GM12878 (cell line): ENCODE results near the gene HCN3. TPM values are rescaled to one million over a fixed set of nuclear protein-coding genes. Genes with fewer than 3 reads are reported as not detected.

Source experiments
- BACH1 ChIP-seq: fragments of 450-650 bp; IDR thresholded peaks from 2 replicates; pipeline ENCODE4 v1.6.1; 2017; ENCODE audit warnings: mild to moderate bottlenecking, borderline replicate concordance
- CBX5 ChIP-seq: sonication (generic); IDR thresholded peaks from 2 replicates; pipeline ENCODE4 v1.6.1; 2016; ENCODE audit warnings: low read depth, moderate library complexity, mild to moderate bottlenecking, inconsistent platforms
- CHD4 ChIP-seq: fragments of 200-600 bp; sonication (generic); IDR thresholded peaks from 2 replicates; pipeline ENCODE4 v1.6.1; 2016; ENCODE audit warnings: mild to moderate bottlenecking
- HDAC2 ChIP-seq: fragments of 200-600 bp; sonication (generic); IDR thresholded peaks from 2 replicates; pipeline ENCODE4 v1.6.1; 2017
- IKZF2 ChIP-seq, 2 experiments: fragments of 450-650 bp; IDR thresholded peaks; 2 replicates each; pipeline ENCODE4 v1.6.1; 2017; ENCODE audit warnings: mild to moderate bottlenecking in 2 of 2, moderate library complexity in 2 of 2
- KAT2A ChIP-seq: conservative IDR thresholded peaks from 2 replicates; pipeline ENCODE4 v1.6.1; 2011; ENCODE audit warnings: low read depth, low read length; ENCODE audit not compliant: control insufficient read depth
- KDM1A ChIP-seq: fragments of 200-600 bp; sonication (generic); IDR thresholded peaks from 2 replicates; pipeline ENCODE4 v1.6.1; 2016; ENCODE audit warnings: borderline replicate concordance
- LARP7 ChIP-seq: fragments of 450-650 bp; IDR thresholded peaks from 2 replicates; pipeline ENCODE4 v1.6.1; 2017; ENCODE audit warnings: mild to moderate bottlenecking
- NFYA ChIP-seq: IDR thresholded peaks from 2 replicates; pipeline ENCODE4 v1.6.1; 2011; ENCODE audit warnings: low read depth, mild to moderate bottlenecking, low read length, improper control_type of control experiment, borderline replicate concordance
- PAX5 ChIP-seq: IDR thresholded peaks from 2 replicates; pipeline ENCODE4 v1.6.1; 2011; ENCODE audit warnings: low read depth, low read length, borderline replicate concordance
- RELB ChIP-seq: fragments of 450-650 bp; IDR thresholded peaks from 2 replicates; pipeline ENCODE4 v1.6.1; 2017; ENCODE audit warnings: low read depth, mild to moderate bottlenecking, moderate library complexity
- SIN3A ChIP-seq: IDR thresholded peaks from 2 replicates; pipeline ENCODE4 v1.6.1; 2012; ENCODE audit warnings: low read depth, low read length, improper control_type of control experiment
- SMARCA5 ChIP-seq: fragments of 450-650 bp; IDR thresholded peaks from 2 replicates; pipeline ENCODE4 v1.6.1; 2017; ENCODE audit warnings: mild to moderate bottlenecking
- SRF ChIP-seq, 2 experiments: IDR thresholded peaks; 2 replicates each; pipeline ENCODE4 v1.6.1; 2011; ENCODE audit warnings: low read depth in 2 of 2, low read length in 2 of 2, mild to moderate bottlenecking in 1 of 2, moderate library complexity in 1 of 2
- STAT3 ChIP-seq: IDR thresholded peaks from 2 replicates; pipeline ENCODE4 v1.6.1; 2011; ENCODE audit warnings: low read depth, low read length, improper control_type of control experiment
- SUZ12 ChIP-seq: fragments of 200-600 bp; sonication (generic); IDR thresholded peaks from one replicate; pipeline ENCODE4 v1.6.1; 2018; ENCODE audit warnings: antibody characterized with exemption, mild to moderate bottlenecking; ENCODE audit not compliant: unreplicated experiment
- YBX1 ChIP-seq: fragments of 450-650 bp; IDR thresholded peaks from 2 replicates; pipeline ENCODE4 v1.6.1; 2016; ENCODE audit warnings: antibody characterized with exemption
- ZBTB33 ChIP-seq: fragments of 450-650 bp; IDR thresholded peaks from 2 replicates; pipeline ENCODE4 v1.6.1; 2017; ENCODE audit warnings: mild to moderate bottlenecking
- ZNF274 ChIP-seq: IDR thresholded peaks from one replicate; pipeline ENCODE4 v1.8.0; 2011; ENCODE audit not compliant: insufficient read length, insufficient read depth
- ZNF384 ChIP-seq: IDR thresholded peaks from 2 replicates; pipeline ENCODE4 v1.6.1; 2012; ENCODE audit warnings: low read depth, mild to moderate bottlenecking, low read length, improper control_type of control experiment, borderline replicate concordance
- polyA plus RNA-seq, 11 experiments: library from polyadenylated mRNA; depleted of rRNA in 4 of 11; unstranded in 6 of 11; stranded (reverse) in 5 of 11; fragments of >200 nt; fragmentation: Nextera tagmentation in 4 of 11; fragmentation: Illumina TruSeq in 1 of 11; extraction: Ambion mirVana in 4 of 11; extraction: Trizol in 1 of 11; gene quantifications; 1 replicate in 1 of 11; 2 replicates in 10 of 11; pipeline versions ENCODE4 v1.2.1 to v1.2.3, GENCODE V29; 2011 to 2016; ENCODE audit warnings: inconsistent platforms in 2 of 11, missing spikeins in 2 of 11, low read depth in 1 of 11
- total RNA-seq, 4 experiments: library from RNA; depleted of rRNA in 3 of 4; stranded (reverse); fragments of >200 nt in 3 of 4; fragmentation: Illumina TruSeq in 1 of 4; extraction: Trizol in 1 of 4; gene quantifications; 2 replicates each; pipeline versions ENCODE4 v1.2.1 to v1.2.3, GENCODE V29; 2013 to 2021
- TF ChIP-seq, protein P1 (sequence below): fragments of 450-650 bp; formaldehyde crosslinking; IDR thresholded peaks from 2 replicates; pipeline ENCODE4 v1.4.0; 2020; ENCODE audit warnings: mild to moderate bottlenecking, moderate library complexity
- TF ChIP-seq, protein P2 (sequence below): IDR thresholded peaks from 2 replicates; pipeline ENCODE4 v1.6.1; 2011; ENCODE audit warnings: borderline replicate concordance, low read depth, mild to moderate bottlenecking, moderate library complexity, mixed read lengths, low read length; ENCODE audit not compliant: insufficient read depth; ENCODE audit errors: extremely low read length
- TF ChIP-seq, protein P3 (sequence below): IDR thresholded peaks from 2 replicates; pipeline ENCODE4 v1.6.1; 2012; ENCODE audit warnings: low read depth, low read length, improper control_type of control experiment

Gene HCN3
- total and polyA plus RNA-seq, 10 of the 15 experiments (the other 5 are each of a cell fraction or from before 2014, with no cell fraction given) = 0.08 to 4.1 (median 1.8) TPM

DNA sequence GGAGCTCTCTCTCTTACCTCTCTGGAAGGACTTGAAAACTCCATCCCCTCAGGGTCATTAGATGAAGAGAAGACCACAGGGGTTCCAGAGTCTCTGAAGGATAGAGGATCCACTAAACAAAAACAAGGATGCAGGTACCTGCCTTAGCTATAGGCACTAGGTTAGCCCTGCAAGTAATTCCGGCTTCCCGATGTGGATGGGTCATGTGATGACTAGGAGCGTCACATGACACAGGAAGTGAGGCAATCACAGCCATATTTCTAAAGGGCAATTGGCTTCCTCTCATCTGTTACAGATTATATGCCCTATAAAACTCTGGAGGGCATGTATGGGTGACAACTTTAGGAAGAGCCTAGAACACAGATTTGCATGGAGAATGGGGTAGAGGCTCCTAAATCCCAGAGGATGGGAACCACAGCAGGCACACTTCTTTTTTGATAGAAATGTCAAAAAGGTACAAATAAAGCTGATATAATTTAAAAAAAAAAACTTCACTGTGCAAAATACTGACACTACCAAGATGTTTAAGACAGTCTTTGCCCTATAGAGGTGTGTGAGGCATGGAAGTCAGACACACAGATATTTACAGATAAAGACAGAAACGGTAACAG lies 36.1 kb upstream of the HCN3 start (continued):
- peak; percentile 88 for TF ChIP-seq RELB
- no peak for TF ChIP-seq ZBTB33
- TF ChIP-seq, protein P1, sequence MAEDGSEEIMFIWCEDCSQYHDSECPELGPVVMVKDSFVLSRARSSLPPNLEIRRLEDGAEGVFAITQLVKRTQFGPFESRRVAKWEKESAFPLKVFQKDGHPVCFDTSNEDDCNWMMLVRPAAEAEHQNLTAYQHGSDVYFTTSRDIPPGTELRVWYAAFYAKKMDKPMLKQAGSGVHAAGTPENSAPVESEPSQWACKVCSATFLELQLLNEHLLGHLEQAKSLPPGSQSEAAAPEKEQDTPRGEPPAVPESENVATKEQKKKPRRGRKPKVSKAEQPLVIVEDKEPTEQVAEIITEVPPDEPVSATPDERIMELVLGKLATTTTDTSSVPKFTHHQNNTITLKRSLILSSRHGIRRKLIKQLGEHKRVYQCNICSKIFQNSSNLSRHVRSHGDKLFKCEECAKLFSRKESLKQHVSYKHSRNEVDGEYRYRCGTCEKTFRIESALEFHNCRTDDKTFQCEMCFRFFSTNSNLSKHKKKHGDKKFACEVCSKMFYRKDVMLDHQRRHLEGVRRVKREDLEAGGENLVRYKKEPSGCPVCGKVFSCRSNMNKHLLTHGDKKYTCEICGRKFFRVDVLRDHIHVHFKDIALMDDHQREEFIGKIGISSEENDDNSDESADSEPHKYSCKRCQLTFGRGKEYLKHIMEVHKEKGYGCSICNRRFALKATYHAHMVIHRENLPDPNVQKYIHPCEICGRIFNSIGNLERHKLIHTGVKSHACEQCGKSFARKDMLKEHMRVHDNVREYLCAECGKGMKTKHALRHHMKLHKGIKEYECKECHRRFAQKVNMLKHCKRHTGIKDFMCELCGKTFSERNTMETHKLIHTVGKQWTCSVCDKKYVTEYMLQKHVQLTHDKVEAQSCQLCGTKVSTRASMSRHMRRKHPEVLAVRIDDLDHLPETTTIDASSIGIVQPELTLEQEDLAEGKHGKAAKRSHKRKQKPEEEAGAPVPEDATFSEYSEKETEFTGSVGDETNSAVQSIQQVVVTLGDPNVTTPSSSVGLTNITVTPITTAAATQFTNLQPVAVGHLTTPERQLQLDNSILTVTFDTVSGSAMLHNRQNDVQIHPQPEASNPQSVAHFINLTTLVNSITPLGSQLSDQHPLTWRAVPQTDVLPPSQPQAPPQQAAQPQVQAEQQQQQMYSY (CRISPR knock-in tag) = peak; percentile 12; the same call in 1 of the 2 replicates
- TF ChIP-seq SUZ12 = no peak
- no peak for TF ChIP-seq CBX5
- TF ChIP-seq SRF (IDR thresholded peaks at IDR 0.05; ENCODE audit: low read depth in 2 of 2, low read length in 2 of 2) = no peak
- TF ChIP-seq, protein P2, sequence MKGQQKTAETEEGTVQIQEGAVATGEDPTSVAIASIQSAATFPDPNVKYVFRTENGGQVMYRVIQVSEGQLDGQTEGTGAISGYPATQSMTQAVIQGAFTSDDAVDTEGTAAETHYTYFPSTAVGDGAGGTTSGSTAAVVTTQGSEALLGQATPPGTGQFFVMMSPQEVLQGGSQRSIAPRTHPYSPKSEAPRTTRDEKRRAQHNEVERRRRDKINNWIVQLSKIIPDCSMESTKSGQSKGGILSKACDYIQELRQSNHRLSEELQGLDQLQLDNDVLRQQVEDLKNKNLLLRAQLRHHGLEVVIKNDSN = peak; percentile 93
- TF ChIP-seq YBX1 = no peak
- no peak for TF ChIP-seq NFYA
- TF ChIP-seq CHD4 = no peak
- no peak for TF ChIP-seq KDM1A
- TF ChIP-seq SMARCA5 = no peak
- TF ChIP-seq ZNF274 = no peak
- no peak for TF ChIP-seq PAX5
- TF ChIP-seq BACH1 = no peak
- TF ChIP-seq IKZF2 (IDR thresholded peaks at IDR 0.05) = no peak
- TF ChIP-seq, protein P3, sequence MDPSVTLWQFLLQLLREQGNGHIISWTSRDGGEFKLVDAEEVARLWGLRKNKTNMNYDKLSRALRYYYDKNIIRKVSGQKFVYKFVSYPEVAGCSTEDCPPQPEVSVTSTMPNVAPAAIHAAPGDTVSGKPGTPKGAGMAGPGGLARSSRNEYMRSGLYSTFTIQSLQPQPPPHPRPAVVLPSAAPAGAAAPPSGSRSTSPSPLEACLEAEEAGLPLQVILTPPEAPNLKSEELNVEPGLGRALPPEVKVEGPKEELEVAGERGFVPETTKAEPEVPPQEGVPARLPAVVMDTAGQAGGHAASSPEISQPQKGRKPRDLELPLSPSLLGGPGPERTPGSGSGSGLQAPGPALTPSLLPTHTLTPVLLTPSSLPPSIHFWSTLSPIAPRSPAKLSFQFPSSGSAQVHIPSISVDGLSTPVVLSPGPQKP = peak; percentile 63
- no peak for TF ChIP-seq HDAC2
- peak; percentile 52; the same call in 1 of the 2 replicates for TF ChIP-seq ZNF384
- no peak for TF ChIP-seq KAT2A
- no peak for TF ChIP-seq LARP7
- no peak for TF ChIP-seq STAT3
- peak; percentile 98 for TF ChIP-seq SIN3A
